ENCODE measurements around the gene TGM1. TPM values are rescaled to one million over a fixed set of nuclear protein-coding genes. Genes with fewer than 3 reads are reported as not detected.

TGM1 gene
- total and polyA plus RNA-seq, 10 of the 15 experiments (the other 5 are each of a cell fraction or from before 2014, with no cell fraction given): 0.05 to 5.9 (median 1.8) TPM

- TF ChIP-seq, protein P1, sequence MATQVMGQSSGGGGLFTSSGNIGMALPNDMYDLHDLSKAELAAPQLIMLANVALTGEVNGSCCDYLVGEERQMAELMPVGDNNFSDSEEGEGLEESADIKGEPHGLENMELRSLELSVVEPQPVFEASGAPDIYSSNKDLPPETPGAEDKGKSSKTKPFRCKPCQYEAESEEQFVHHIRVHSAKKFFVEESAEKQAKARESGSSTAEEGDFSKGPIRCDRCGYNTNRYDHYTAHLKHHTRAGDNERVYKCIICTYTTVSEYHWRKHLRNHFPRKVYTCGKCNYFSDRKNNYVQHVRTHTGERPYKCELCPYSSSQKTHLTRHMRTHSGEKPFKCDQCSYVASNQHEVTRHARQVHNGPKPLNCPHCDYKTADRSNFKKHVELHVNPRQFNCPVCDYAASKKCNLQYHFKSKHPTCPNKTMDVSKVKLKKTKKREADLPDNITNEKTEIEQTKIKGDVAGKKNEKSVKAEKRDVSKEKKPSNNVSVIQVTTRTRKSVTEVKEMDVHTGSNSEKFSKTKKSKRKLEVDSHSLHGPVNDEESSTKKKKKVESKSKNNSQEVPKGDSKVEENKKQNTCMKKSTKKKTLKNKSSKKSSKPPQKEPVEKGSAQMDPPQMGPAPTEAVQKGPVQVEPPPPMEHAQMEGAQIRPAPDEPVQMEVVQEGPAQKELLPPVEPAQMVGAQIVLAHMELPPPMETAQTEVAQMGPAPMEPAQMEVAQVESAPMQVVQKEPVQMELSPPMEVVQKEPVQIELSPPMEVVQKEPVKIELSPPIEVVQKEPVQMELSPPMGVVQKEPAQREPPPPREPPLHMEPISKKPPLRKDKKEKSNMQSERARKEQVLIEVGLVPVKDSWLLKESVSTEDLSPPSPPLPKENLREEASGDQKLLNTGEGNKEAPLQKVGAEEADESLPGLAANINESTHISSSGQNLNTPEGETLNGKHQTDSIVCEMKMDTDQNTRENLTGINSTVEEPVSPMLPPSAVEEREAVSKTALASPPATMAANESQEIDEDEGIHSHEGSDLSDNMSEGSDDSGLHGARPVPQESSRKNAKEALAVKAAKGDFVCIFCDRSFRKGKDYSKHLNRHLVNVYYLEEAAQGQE (IDR thresholded peaks at IDR 0.05; ENCODE audit: low read depth, low read length): no peak
- peak; percentile 38 for TF ChIP-seq CUX1 (IDR thresholded peaks at IDR 0.05; ENCODE audit: insufficient replicate concordance, low read depth, low read length)
- no peak for TF ChIP-seq CBFB (IDR thresholded peaks at IDR 0.05; ENCODE audit: low read depth)
- TF ChIP-seq NR2C2 (IDR thresholded peaks at IDR 0.05; ENCODE audit: borderline replicate concordance, control insufficient read depth, insufficient read length, low read depth): no peak
- no peak for TF ChIP-seq NR2F1 (conservative IDR thresholded peaks at IDR 0.05)
- TF ChIP-seq SRF (IDR thresholded peaks at IDR 0.05; ENCODE audit: low read depth in 2 of 2, low read length in 2 of 2): no peak
- TF ChIP-seq PKNOX1 (IDR thresholded peaks at IDR 0.05): no peak
- 0 out of 3 replicates have a peak, but pooled peaks have one; percentile 54 for TF ChIP-seq POU2F2 (IDR thresholded peaks at IDR 0.05; ENCODE audit: borderline replicate concordance, low read depth, low read length)
- TF ChIP-seq ZBED1 (IDR thresholded peaks at IDR 0.05; ENCODE audit: borderline replicate concordance): no peak
- no peak for TF ChIP-seq KDM1A (IDR thresholded peaks at IDR 0.05; ENCODE audit: borderline replicate concordance)
- no peak for TF ChIP-seq FOS (IDR thresholded peaks at IDR 0.05; ENCODE audit: borderline replicate concordance, extremely low read depth, insufficient read length)
- TF ChIP-seq SREBF2 (IDR thresholded peaks at IDR 0.05; ENCODE audit: low read length): no peak
- TF ChIP-seq ZNF207 (IDR thresholded peaks at IDR 0.05; ENCODE audit: borderline replicate concordance): peak; percentile 63; the same call in 1 of the 2 replicates
- TF ChIP-seq CREB1 (IDR thresholded peaks at IDR 0.05; ENCODE audit: low read depth): peak; percentile 66; the same call in 1 of the 2 replicates
- TF ChIP-seq HDAC6 (IDR thresholded peaks at IDR 0.05; ENCODE audit: unreplicated experiment): no peak
- TF ChIP-seq RUNX3 (IDR thresholded peaks at IDR 0.05; ENCODE audit: low read length): peak; percentile 53
- TF ChIP-seq IRF3 (IDR thresholded peaks at IDR 0.05): no peak
These were observed 33.6 kb upstream of the TGM1 start (continued) for GRCh38 chr14:24296341-24297157.
